Neural cell (in vitro differentiated cells): ENCODE data around the gene AGTRAP. TPM values are rescaled to one million over a fixed set of nuclear protein-coding genes. Genes with fewer than 3 reads are reported as not detected.

ENCODE experiments used
- H2AFZ ChIP-seq: fragments of 200-600, 300-800 bp; sonication (generic), shearing (Covaris generic); 2 replicates; pipeline ENCODE4 v1.6.0; 2014; ENCODE audit warnings: low read depth, mild to moderate bottlenecking, antibody characterized with exemption, low read length, moderate library complexity
- H3F3A ChIP-seq: fragments of 200-600 bp; shearing (Covaris generic); 2 replicates; pipeline ENCODE4 v1.6.1; 2016; ENCODE audit warnings: mild to moderate bottlenecking, moderate library complexity, mixed read lengths, antibody characterized with exemption, low read length; ENCODE audit not compliant: insufficient read depth, poor library complexity, severe bottlenecking
- H3K27ac ChIP-seq: fragments of 200-600, 300-800 bp; sonication (generic), shearing (Covaris generic); 2 replicates; pipeline ENCODE4 v1.5.1; 2014; ENCODE audit warnings: mild to moderate bottlenecking, low read length, moderate library complexity
- H3K27me3 ChIP-seq: fragments of 300-800, 200-600 bp; sonication (generic), shearing (Covaris generic); 2 replicates; pipeline ENCODE4 v1.6.0; 2014; ENCODE audit warnings: mild to moderate bottlenecking, low read depth, low read length, moderate library complexity; ENCODE audit not compliant: insufficient read depth
- H3K36me3 ChIP-seq: fragments of 300-800, 200-600 bp; sonication (generic), shearing (Covaris generic); 2 replicates; pipeline ENCODE4 v1.5.1; 2014; ENCODE audit warnings: mild to moderate bottlenecking, antibody characterized with exemption, low read length, moderate library complexity; ENCODE audit not compliant: insufficient read depth
- H3K4me2 ChIP-seq: fragments of 300-800, 200-600 bp; sonication (generic), shearing (Covaris generic); 2 replicates; pipeline ENCODE4 v1.6.0; 2014; ENCODE audit warnings: mild to moderate bottlenecking, low read length
- H3K4me3 ChIP-seq: fragments of 300-800, 200-600 bp; sonication (generic), shearing (Covaris generic); 2 replicates; pipeline ENCODE4 v1.5.1; 2014; ENCODE audit warnings: mild to moderate bottlenecking, low read length, moderate library complexity
- H3K79me2 ChIP-seq: fragments of 200-600 bp; shearing (Covaris generic); replicated peaks from 2 replicates; pipeline ENCODE4 v1.6.0; 2014; ENCODE audit warnings: mild to moderate bottlenecking, low read length, moderate library complexity; ENCODE audit not compliant: insufficient read depth
- H3K9ac ChIP-seq: fragments of 300-800, 200-600 bp; sonication (generic), shearing (Covaris generic); 2 replicates; pipeline ENCODE4 v1.6.1; 2016; ENCODE audit warnings: mild to moderate bottlenecking, low read length, mixed read lengths
- H3K9me2 ChIP-seq: fragments of 200-600 bp; shearing (Covaris generic); 2 replicates; pipeline ENCODE4 v1.6.1; 2016; ENCODE audit warnings: mild to moderate bottlenecking, low read length, mixed read lengths; ENCODE audit not compliant: insufficient read depth
- H3K9me3 ChIP-seq: fragments of 200-600, 300-800 bp; sonication (generic), shearing (Covaris generic); 2 replicates; pipeline ENCODE4 v1.6.1; 2016; ENCODE audit warnings: mild to moderate bottlenecking, mixed run types, low read length, moderate library complexity, mixed read lengths
- H4K20me1 ChIP-seq: fragments of 200-600 bp; shearing (Covaris generic); 2 replicates; pipeline ENCODE4 v1.6.1; 2016; ENCODE audit warnings: mild to moderate bottlenecking, mixed run types; ENCODE audit not compliant: insufficient read depth
- EP300 ChIP-seq: fragments of 450-650 bp; conservative IDR thresholded peaks from 2 replicates; pipeline ENCODE4 v1.6.1; 2014; ENCODE audit warnings: antibody characterized with exemption, mild to moderate bottlenecking, moderate library complexity; ENCODE audit not compliant: poor library complexity, severe bottlenecking
- EZH2 ChIP-seq: fragments of 200-600, 300-800 bp; shearing (Covaris generic), sonication (generic); IDR thresholded peaks from 2 replicates; pipeline ENCODE4 v1.6.1; 2014; ENCODE audit warnings: antibody characterized with exemption, low read length, borderline replicate concordance, mild to moderate bottlenecking; ENCODE audit not compliant: insufficient read depth, poor library complexity, severe bottlenecking
- MXI1 ChIP-seq: fragments of 450-650 bp; conservative IDR thresholded peaks from 2 replicates; pipeline ENCODE4 v1.6.1; 2014; ENCODE audit warnings: antibody characterized with exemption, mild to moderate bottlenecking; ENCODE audit not compliant: poor library complexity, severe bottlenecking
- POLR2AphosphoS5 ChIP-seq: IDR thresholded peaks from 2 replicates; pipeline ENCODE4 v1.6.1; 2012
- RAD21 ChIP-seq: fragments of 450-650 bp; conservative IDR thresholded peaks from 2 replicates; pipeline ENCODE4 v1.6.1; 2014; ENCODE audit warnings: antibody characterized with exemption, mild to moderate bottlenecking, moderate library complexity
- SMC3 ChIP-seq: fragments of 450-650 bp; conservative IDR thresholded peaks from 2 replicates; pipeline ENCODE4 v1.6.1; 2014; ENCODE audit warnings: antibody characterized with exemption, mild to moderate bottlenecking, moderate library complexity; ENCODE audit not compliant: poor library complexity
- TAF1 ChIP-seq: IDR thresholded peaks from 2 replicates; pipeline ENCODE4 v1.6.1; 2012; ENCODE audit warnings: low read depth
- polyA plus RNA-seq: library from polyadenylated mRNA; depleted of rRNA; stranded (reverse); fragments of >200 nt; gene quantifications from 2 replicates; pipeline ENCODE4 v1.2.3, GENCODE V29; 2014
- TF ChIP-seq, protein P1 (sequence below): IDR thresholded peaks from 2 replicates; pipeline ENCODE4 v1.6.1; 2012; ENCODE audit warnings: borderline replicate concordance
- TF ChIP-seq, protein P2 (sequence below): fragments of 450-650 bp; IDR thresholded peaks from 2 replicates; pipeline ENCODE4 v1.5.1; 2014; ENCODE audit warnings: antibody characterized with exemption, mild to moderate bottlenecking, moderate library complexity; ENCODE audit not compliant: poor library complexity, severe bottlenecking

The AGTRAP gene
- polyA plus RNA-seq, 1 donor from 2014 or later: 4.4 TPM

DNA sequence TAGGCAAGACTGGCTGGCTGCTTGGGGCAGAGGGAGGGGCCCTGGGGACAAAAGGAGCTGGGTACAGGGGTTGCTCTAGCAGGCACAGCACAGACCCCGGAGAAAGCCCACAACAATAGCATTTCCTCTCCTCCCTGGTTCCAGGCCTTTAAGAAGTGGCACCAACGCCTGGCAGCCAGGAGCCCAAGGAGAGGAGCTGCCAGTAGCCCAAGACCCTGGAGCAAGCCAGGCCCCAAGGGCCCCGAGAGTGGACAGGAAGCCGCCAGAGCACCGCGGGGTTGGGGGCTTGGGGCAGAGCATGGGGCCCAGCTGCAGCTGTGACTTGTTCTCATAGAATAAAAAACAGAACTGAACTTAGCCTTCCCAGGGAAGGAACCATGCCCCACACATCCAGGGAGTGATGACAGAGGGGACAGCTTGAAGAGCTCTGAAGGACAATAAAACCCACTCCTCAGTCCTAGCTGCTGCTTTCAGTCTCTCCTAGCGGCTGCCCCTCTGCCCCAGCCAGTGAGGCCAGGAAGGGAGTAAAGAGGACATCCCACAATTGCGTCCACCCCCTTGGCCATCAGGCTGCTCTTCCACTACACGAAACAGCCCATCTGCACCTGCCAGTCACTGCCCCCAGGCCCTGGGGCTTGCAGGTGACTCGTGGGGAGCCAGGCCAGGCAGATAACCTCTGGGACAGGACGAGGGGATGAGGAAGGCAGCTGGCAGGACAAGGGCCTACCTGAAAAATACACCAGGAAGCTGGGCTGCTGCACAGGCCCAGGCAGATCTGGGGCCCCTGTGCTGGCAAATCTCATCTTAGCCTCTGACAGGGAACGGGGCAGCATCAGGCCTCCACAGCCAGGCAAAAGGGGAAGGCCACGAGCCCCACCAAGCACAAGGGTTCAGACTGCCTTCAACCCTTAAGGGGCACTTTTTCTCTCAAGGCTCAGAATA is 53.5 kb downstream of the AGTRAP start:
- no peaks in the 10 kb centered on the region for H3F3A ChIP-seq
- no peak overlapping the region for H2AFZ ChIP-seq
- H3K27ac ChIP-seq: no peak overlapping the region
- no peak overlapping the region for H3K4me2 ChIP-seq
- H3K27me3 ChIP-seq: no peaks in the 10 kb centered on the region
- no peak overlapping the region for H3K4me3 ChIP-seq
- no peak overlapping the region for H3K9ac ChIP-seq
- H3K9me2 ChIP-seq: no peaks in the 10 kb centered on the region
- H4K20me1 ChIP-seq: no peaks in the 10 kb centered on the region
- no peaks in the 10 kb centered on the region for H3K9me3 ChIP-seq
- H3K79me2 ChIP-seq: no peaks in the 10 kb centered on the region
- TF ChIP-seq POLR2AphosphoS5 (peak; percentile 6), SMC3 (no peak)
- H3K36me3 ChIP-seq: no peaks in the 10 kb centered on the region

DNA sequence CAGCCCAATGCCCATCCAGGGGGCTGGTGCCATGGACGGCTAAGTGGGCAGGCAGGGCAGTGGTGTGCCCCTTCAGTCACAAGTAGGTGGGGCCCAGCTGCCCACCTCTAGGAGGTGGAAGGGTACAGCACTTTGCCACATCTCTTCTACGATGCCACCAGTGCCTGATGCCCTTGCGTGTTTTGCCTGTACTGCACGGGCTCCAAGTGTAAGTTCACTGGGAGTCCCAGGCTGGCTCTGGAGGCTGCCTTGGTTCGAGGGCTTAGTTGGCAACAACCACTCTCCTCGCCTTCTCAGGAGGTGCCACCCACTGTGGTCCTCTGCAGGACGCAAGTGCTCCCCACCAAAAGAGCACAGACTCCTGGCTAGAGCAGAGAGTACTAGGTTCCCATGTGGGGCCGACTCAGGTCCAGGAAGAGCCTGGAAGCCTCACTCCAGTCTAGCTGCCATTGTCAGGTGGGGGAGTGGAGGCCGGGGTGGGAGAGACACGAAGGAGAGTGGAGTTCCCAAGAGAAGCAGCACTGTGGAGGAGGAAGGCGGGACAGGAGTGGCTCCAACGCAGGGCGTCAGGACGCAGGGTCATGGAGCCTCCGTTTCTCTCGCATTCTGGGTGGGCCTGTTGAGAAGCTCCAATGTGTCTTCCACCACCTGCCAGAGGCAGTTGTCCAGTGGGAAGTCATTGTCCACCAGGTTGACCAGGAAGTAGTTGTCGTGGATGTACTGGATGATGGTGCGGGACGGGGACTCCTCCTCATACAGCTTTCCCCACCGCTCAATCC is 54.4 kb downstream of the AGTRAP start:
- H3K27me3 ChIP-seq: no peaks in the 10 kb centered on the region
- H4K20me1 ChIP-seq: no peaks in the 10 kb centered on the region
- no peak overlapping the region for H2AFZ ChIP-seq
- H3F3A ChIP-seq: no peaks in the 10 kb centered on the region
- H3K4me3 ChIP-seq: no peak overlapping the region
- no peak for TF ChIP-seq POLR2AphosphoS5
- TF ChIP-seq MXI1: no peak
- TF ChIP-seq, protein P1, sequence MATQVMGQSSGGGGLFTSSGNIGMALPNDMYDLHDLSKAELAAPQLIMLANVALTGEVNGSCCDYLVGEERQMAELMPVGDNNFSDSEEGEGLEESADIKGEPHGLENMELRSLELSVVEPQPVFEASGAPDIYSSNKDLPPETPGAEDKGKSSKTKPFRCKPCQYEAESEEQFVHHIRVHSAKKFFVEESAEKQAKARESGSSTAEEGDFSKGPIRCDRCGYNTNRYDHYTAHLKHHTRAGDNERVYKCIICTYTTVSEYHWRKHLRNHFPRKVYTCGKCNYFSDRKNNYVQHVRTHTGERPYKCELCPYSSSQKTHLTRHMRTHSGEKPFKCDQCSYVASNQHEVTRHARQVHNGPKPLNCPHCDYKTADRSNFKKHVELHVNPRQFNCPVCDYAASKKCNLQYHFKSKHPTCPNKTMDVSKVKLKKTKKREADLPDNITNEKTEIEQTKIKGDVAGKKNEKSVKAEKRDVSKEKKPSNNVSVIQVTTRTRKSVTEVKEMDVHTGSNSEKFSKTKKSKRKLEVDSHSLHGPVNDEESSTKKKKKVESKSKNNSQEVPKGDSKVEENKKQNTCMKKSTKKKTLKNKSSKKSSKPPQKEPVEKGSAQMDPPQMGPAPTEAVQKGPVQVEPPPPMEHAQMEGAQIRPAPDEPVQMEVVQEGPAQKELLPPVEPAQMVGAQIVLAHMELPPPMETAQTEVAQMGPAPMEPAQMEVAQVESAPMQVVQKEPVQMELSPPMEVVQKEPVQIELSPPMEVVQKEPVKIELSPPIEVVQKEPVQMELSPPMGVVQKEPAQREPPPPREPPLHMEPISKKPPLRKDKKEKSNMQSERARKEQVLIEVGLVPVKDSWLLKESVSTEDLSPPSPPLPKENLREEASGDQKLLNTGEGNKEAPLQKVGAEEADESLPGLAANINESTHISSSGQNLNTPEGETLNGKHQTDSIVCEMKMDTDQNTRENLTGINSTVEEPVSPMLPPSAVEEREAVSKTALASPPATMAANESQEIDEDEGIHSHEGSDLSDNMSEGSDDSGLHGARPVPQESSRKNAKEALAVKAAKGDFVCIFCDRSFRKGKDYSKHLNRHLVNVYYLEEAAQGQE: no peak
- TF ChIP-seq, protein P2, sequence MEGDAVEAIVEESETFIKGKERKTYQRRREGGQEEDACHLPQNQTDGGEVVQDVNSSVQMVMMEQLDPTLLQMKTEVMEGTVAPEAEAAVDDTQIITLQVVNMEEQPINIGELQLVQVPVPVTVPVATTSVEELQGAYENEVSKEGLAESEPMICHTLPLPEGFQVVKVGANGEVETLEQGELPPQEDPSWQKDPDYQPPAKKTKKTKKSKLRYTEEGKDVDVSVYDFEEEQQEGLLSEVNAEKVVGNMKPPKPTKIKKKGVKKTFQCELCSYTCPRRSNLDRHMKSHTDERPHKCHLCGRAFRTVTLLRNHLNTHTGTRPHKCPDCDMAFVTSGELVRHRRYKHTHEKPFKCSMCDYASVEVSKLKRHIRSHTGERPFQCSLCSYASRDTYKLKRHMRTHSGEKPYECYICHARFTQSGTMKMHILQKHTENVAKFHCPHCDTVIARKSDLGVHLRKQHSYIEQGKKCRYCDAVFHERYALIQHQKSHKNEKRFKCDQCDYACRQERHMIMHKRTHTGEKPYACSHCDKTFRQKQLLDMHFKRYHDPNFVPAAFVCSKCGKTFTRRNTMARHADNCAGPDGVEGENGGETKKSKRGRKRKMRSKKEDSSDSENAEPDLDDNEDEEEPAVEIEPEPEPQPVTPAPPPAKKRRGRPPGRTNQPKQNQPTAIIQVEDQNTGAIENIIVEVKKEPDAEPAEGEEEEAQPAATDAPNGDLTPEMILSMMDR: no peak
- TF ChIP-seq RAD21: no peak
- TF ChIP-seq EP300: no peak
- no peak for TF ChIP-seq TAF1
- no peak for TF ChIP-seq EZH2
- TF ChIP-seq SMC3: no peak
- no peaks in the 10 kb centered on the region for H3K79me2 ChIP-seq
- H3K27ac ChIP-seq: no peak overlapping the region
- H3K9ac ChIP-seq: no peak overlapping the region
- no peaks in the 10 kb centered on the region for H3K9me3 ChIP-seq
- H3K36me3 ChIP-seq: no peaks in the 10 kb centered on the region
- no peaks in the 10 kb centered on the region for H3K9me2 ChIP-seq
- H3K4me2 ChIP-seq: no peak overlapping the region
